Tongue (tissue), 2 donors: ENCODE measurements around the gene CRISPLD2. TPM values are rescaled to one million over a fixed set of nuclear protein-coding genes. Genes with fewer than 3 reads are reported as not detected.
A peak's percentile ranks its signal among the peaks of the same experiment; 100 is the strongest.

Experiments used
- DNase-seq: peaks from one replicate; pipeline ENCODE4 v3.0.0-alpha.2; 2015
- total RNA-seq: library from RNA; depleted of rRNA; stranded (reverse); fragments of >200 nt; gene quantifications from one replicate; pipeline ENCODE4 v1.2.3, GENCODE V29; 2014

The CRISPLD2 gene
- total RNA-seq, 1 donor from 2014 or later = 40.8 TPM

GRCh38 chr16:84800158-84800978 is 19.4 kb upstream of the CRISPLD2 start:
- DNase-seq = no peak

- DNase-seq = peak; percentile 44
These were observed 16.6 kb upstream of the CRISPLD2 start for GRCh38 chr16:84803146-84803545.

- DNase-seq = no peak
These were observed 15.5 kb upstream of the CRISPLD2 start for GRCh38 chr16:84804326-84804725.

- peak; percentile 59 for DNase-seq
These were observed 13.4 kb upstream of the CRISPLD2 start for GRCh38 chr16:84806256-84806889.

GRCh38 chr16:84806890-84807258 is 12.9 kb upstream of the CRISPLD2 start:
- DNase-seq = no peak

- DNase-seq = no peak
These were observed 12.0 kb upstream of the CRISPLD2 start for GRCh38 chr16:84807776-84808175.

GRCh38 chr16:84808826-84809225 is 11.0 kb upstream of the CRISPLD2 start:
- no peak for DNase-seq

GRCh38 chr16:84810518-84811273 is 9.1 kb upstream of the CRISPLD2 start:
- no peak for DNase-seq

GRCh38 chr16:84811529-84811928 is 8.3 kb upstream of the CRISPLD2 start:
- no peak for DNase-seq

- no peak for DNase-seq
These were observed 6.4 kb upstream of the CRISPLD2 start for GRCh38 chr16:84813141-84813934.

- DNase-seq = no peak
These were observed 4.3 kb upstream of the CRISPLD2 start for GRCh38 chr16:84815462-84815861.

GRCh38 chr16:84816023-84816422 is 3.8 kb upstream of the CRISPLD2 start:
- no peak for DNase-seq

- DNase-seq = no peak
These were observed 3.3 kb upstream of the CRISPLD2 start for GRCh38 chr16:84816485-84816884.

- no peak for DNase-seq
These were observed 2.6 kb upstream of the CRISPLD2 start for GRCh38 chr16:84817206-84817605.

GRCh38 chr16:84817613-84818012 is 2.2 kb upstream of the CRISPLD2 start:
- no peak for DNase-seq

- DNase-seq = no peak
These were observed 1.7 kb upstream of the CRISPLD2 start for GRCh38 chr16:84818133-84818532.

GRCh38 chr16:84818989-84819643 is 669 bp upstream of the CRISPLD2 start:
- DNase-seq = no peak

- DNase-seq = no peak
These were observed 510 bp downstream of the CRISPLD2 start for GRCh38 chr16:84820305-84820684.

GRCh38 chr16:84820771-84821170 is 986 bp downstream of the CRISPLD2 start:
- no peak for DNase-seq

- DNase-seq = no peak
These were observed 1.4 kb downstream of the CRISPLD2 start for GRCh38 chr16:84821179-84821578.
